GM23338 (cell line): Measurements from ENCODE around the gene MYO1E. TPM values are rescaled to one million over a fixed set of nuclear protein-coding genes. Genes with fewer than 3 reads are reported as not detected.

Experiments
- ATAC-seq: fragments of 200-7000 bp; cut with Tn5 transposase; 3 replicates; pipeline ENCODE4 v1.9.1; 2020
- DNase-seq: peaks from one replicate; pipeline ENCODE4 v3.0.0-alpha.2; 2015; ENCODE audit warnings: low spot score
- H2AFZ ChIP-seq: fragments of 200-600 bp; sonication (generic); 2 replicates; pipeline ENCODE4 v1.8.0; 2016; ENCODE audit warnings: antibody characterized with exemption, mild to moderate bottlenecking, moderate library complexity
- H3F3A ChIP-seq: fragments of 200-600 bp; sonication (generic); replicated peaks from 2 replicates; pipeline ENCODE4 v1.8.0; 2017; ENCODE audit warnings: antibody characterized with exemption, mixed run types, low read depth
- H3K27ac ChIP-seq: fragments of 200-600 bp; sonication (generic); 2 replicates; pipeline ENCODE4 v1.6.1; 2016; ENCODE audit warnings: low read depth
- H3K27me3 ChIP-seq: fragments of 200-600 bp; sonication (generic); 2 replicates; pipeline ENCODE4 v1.8.0; 2016; ENCODE audit warnings: mild to moderate bottlenecking, mixed run types, moderate library complexity; ENCODE audit not compliant: insufficient read depth
- H3K36me3 ChIP-seq: fragments of 200-600 bp; sonication (generic); 2 replicates; pipeline ENCODE4 v1.8.0; 2016; ENCODE audit warnings: mild to moderate bottlenecking; ENCODE audit not compliant: insufficient read depth
- H3K4me1 ChIP-seq: fragments of 200-600 bp; sonication (generic); 2 replicates; pipeline ENCODE4 v1.8.0; 2016; ENCODE audit warnings: mild to moderate bottlenecking, moderate library complexity; ENCODE audit not compliant: insufficient read depth
- H3K4me2 ChIP-seq: fragments of 200-600 bp; sonication (generic); 2 replicates; pipeline ENCODE4 v1.7.1; 2017; ENCODE audit warnings: mixed run types
- H3K4me3 ChIP-seq: fragments of 200-600 bp; sonication (generic); 2 replicates; pipeline ENCODE4 v1.6.1; 2016; ENCODE audit warnings: mixed run types
- H3K79me2 ChIP-seq: fragments of 200-600 bp; sonication (generic); replicated peaks from 2 replicates; pipeline ENCODE4 v1.8.0; 2017; ENCODE audit warnings: mild to moderate bottlenecking; ENCODE audit not compliant: insufficient read depth
- H3K9me2 ChIP-seq: fragments of 200-600 bp; sonication (generic); 2 replicates; pipeline ENCODE4 v1.8.0; 2017; ENCODE audit not compliant: insufficient read depth
- H4K20me1 ChIP-seq: fragments of 200-600 bp; sonication (generic); replicated peaks from 2 replicates; pipeline ENCODE4 v1.8.0; 2017; ENCODE audit warnings: mild to moderate bottlenecking; ENCODE audit not compliant: insufficient read depth
- H3K27ac Mint-ChIP-seq: 2 replicates; pipeline ENCODE4 v1.8.0; 2020; ENCODE audit warnings: inconsistent platforms, mild to moderate bottlenecking, moderate library complexity, mixed read lengths
- H3K27me3 Mint-ChIP-seq: 3 replicates; pipeline ENCODE4 v1.8.0; 2022; ENCODE audit warnings: low read depth, mild to moderate bottlenecking, moderate library complexity, mixed read lengths, inconsistent platforms; ENCODE audit not compliant: insufficient read depth, poor library complexity
- H3K36me3 Mint-ChIP-seq: 3 replicates; pipeline ENCODE4 v1.8.0; 2021; ENCODE audit warnings: low read depth, mild to moderate bottlenecking, inconsistent platforms, moderate library complexity, mixed read lengths
- H3K4me1 Mint-ChIP-seq: 3 replicates; pipeline ENCODE4 v1.8.0; 2020; ENCODE audit warnings: mild to moderate bottlenecking, inconsistent platforms, mixed read lengths
- H3K4me3 Mint-ChIP-seq: 3 replicates; pipeline ENCODE4 v1.8.0; 2021; ENCODE audit warnings: moderate library complexity, mild to moderate bottlenecking, inconsistent platforms, mixed read lengths
- H3K9me3 Mint-ChIP-seq: 3 replicates; pipeline ENCODE4 v1.8.0; 2020; ENCODE audit warnings: moderate library complexity, mild to moderate bottlenecking, inconsistent platforms, mixed read lengths
- ETS1 ChIP-seq: IDR thresholded peaks from 2 replicates; pipeline ENCODE4 v1.6.1; 2016; ENCODE audit warnings: antibody characterized with exemption
- EZH2phosphoT487 ChIP-seq: fragments of 200-600 bp; sonication (generic); IDR thresholded peaks from one replicate; pipeline ENCODE4 v1.8.1; 2018; ENCODE audit warnings: antibody characterized with exemption; ENCODE audit not compliant: unreplicated experiment
- JUNB ChIP-seq: IDR thresholded peaks from one replicate; pipeline ENCODE4 v1.6.1; 2016; ENCODE audit warnings: antibody characterized with exemption; ENCODE audit not compliant: unreplicated experiment
- POLR2AphosphoS5 ChIP-seq: IDR thresholded peaks from 2 replicates; pipeline ENCODE4 v1.6.1; 2016; ENCODE audit warnings: antibody characterized with exemption, low read depth
- STAT1 ChIP-seq: IDR thresholded peaks from one replicate; pipeline ENCODE4 v1.6.1; 2016; ENCODE audit warnings: antibody characterized with exemption; ENCODE audit not compliant: unreplicated experiment
- ZNF114 ChIP-seq: fragments of 250-450 bp; sonication (Bioruptor Pico); IDR thresholded peaks from 2 replicates; pipeline ENCODE4 v1.5.0; 2020; ENCODE audit warnings: mild to moderate bottlenecking, moderate library complexity
- ZNF331 ChIP-seq: fragments of 250-450 bp; sonication (Bioruptor Pico); IDR thresholded peaks from 2 replicates; pipeline ENCODE4 v1.5.0; 2020; ENCODE audit warnings: low read depth, mild to moderate bottlenecking, moderate library complexity
- ZNF462 ChIP-seq: fragments of 250-450 bp; sonication (Bioruptor Pico); IDR thresholded peaks from 2 replicates; pipeline ENCODE4 v1.5.0; 2020; ENCODE audit warnings: mild to moderate bottlenecking, moderate library complexity
- polyA plus RNA-seq: library from polyadenylated mRNA; unstranded; fragments of >200 nt; fragmentation: Nextera tagmentation; extraction: Ambion mirVana; gene quantifications from 2 replicates; pipeline ENCODE4 v1.2.1, GENCODE V29; 2016
- total RNA-seq: library from RNA; depleted of rRNA; stranded (reverse); fragments of >200 nt; shearing (Covaris generic); gene quantifications from 2 replicates; pipeline ENCODE4 v1.2.3, GENCODE V29; 2014
- TF ChIP-seq, protein P1 (sequence below): IDR thresholded peaks from one replicate; pipeline ENCODE4 v1.6.1; 2018; ENCODE audit warnings: antibody characterized with exemption; ENCODE audit not compliant: unreplicated experiment
- TF ChIP-seq, protein P2 (sequence below), 2 experiments: fragments of 200-600 bp in 1 of 2; sonication (generic) in 1 of 2; conservative IDR thresholded peaks; 2 replicates each; pipeline versions ENCODE4 v1.5.1 to v1.6.1; 2016 to 2017; ENCODE audit warnings: antibody characterized with exemption in 2 of 2, low read depth in 2 of 2, mild to moderate bottlenecking in 2 of 2, moderate library complexity in 1 of 2

The MYO1E gene
- total and polyA plus RNA-seq, 2 experiments from 2014 or later, result 68.3 to 131 TPM

DNA sequence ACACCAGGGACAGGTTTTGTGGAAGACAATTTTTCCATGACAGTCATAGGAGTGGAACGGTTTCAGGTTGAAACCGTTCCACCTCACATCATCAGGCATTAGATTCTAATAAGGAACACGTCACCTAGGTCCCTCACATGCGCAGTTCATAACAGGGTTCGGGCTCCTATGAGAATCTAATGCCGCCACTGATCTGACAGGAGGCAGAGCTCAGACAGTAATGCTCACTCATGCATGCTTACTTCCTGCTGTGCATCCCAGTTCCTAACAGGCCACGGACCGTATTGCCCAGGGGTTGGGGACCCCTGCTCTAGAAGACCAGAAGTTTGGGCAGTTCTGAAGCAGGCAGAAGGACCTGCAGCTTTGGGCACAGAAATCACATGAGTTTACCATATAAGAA is 61.5 kb downstream of the MYO1E start (continued):
- TF ChIP-seq ZNF462 (CRISPR knock-in tag) (no peak), POLR2AphosphoS5 (no peak), STAT1 (no peak), ZNF114 (no peak), JUNB (no peak)
- TF ChIP-seq, protein P1, sequence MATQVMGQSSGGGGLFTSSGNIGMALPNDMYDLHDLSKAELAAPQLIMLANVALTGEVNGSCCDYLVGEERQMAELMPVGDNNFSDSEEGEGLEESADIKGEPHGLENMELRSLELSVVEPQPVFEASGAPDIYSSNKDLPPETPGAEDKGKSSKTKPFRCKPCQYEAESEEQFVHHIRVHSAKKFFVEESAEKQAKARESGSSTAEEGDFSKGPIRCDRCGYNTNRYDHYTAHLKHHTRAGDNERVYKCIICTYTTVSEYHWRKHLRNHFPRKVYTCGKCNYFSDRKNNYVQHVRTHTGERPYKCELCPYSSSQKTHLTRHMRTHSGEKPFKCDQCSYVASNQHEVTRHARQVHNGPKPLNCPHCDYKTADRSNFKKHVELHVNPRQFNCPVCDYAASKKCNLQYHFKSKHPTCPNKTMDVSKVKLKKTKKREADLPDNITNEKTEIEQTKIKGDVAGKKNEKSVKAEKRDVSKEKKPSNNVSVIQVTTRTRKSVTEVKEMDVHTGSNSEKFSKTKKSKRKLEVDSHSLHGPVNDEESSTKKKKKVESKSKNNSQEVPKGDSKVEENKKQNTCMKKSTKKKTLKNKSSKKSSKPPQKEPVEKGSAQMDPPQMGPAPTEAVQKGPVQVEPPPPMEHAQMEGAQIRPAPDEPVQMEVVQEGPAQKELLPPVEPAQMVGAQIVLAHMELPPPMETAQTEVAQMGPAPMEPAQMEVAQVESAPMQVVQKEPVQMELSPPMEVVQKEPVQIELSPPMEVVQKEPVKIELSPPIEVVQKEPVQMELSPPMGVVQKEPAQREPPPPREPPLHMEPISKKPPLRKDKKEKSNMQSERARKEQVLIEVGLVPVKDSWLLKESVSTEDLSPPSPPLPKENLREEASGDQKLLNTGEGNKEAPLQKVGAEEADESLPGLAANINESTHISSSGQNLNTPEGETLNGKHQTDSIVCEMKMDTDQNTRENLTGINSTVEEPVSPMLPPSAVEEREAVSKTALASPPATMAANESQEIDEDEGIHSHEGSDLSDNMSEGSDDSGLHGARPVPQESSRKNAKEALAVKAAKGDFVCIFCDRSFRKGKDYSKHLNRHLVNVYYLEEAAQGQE, result no peak

DNA sequence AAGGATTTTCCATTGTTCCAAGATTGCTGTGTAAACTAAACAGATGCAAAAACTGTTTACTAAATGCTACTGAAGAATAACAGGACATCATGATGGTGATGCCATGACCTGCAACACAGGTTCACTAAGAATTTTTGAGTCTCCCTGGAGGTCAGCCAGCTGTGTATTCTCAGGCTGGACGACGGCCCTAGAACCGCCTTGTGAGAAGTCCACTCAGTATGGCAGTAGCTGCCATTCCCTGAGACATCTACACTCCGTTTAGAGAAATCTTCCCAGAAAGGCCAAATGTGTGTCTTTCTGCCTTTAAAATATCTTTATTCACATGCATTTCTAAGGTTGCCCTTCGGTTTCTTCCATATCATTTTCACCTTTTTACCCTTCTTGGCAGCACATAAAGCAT is 63.3 kb downstream of the MYO1E start:
- Mint-ChIP-seq H3K4me3 (no peak overlapping the region), H3K36me3 (no peaks in the 10 kb centered on the region)
- no peaks in the 10 kb centered on the region for H3F3A ChIP-seq
- TF ChIP-seq ETS1 (no peak), ZNF331 (CRISPR knock-in tag) (no peak), EZH2phosphoT487 (no peak), POLR2AphosphoS5 (no peak)
- TF ChIP-seq, protein P2, sequence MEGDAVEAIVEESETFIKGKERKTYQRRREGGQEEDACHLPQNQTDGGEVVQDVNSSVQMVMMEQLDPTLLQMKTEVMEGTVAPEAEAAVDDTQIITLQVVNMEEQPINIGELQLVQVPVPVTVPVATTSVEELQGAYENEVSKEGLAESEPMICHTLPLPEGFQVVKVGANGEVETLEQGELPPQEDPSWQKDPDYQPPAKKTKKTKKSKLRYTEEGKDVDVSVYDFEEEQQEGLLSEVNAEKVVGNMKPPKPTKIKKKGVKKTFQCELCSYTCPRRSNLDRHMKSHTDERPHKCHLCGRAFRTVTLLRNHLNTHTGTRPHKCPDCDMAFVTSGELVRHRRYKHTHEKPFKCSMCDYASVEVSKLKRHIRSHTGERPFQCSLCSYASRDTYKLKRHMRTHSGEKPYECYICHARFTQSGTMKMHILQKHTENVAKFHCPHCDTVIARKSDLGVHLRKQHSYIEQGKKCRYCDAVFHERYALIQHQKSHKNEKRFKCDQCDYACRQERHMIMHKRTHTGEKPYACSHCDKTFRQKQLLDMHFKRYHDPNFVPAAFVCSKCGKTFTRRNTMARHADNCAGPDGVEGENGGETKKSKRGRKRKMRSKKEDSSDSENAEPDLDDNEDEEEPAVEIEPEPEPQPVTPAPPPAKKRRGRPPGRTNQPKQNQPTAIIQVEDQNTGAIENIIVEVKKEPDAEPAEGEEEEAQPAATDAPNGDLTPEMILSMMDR (conservative IDR thresholded peaks at IDR 0.05; ENCODE audit: low read depth in 2 of 2), result no peak

More for the DNA sequence above, 63.3 kb downstream of the MYO1E start:
- Histone ChIP-seq H2AFZ (no peak overlapping the region), H4K20me1 (peaks cover 23% of the 10 kb centered on the region; the same call in 1 of the 2 replicates), H3K27me3 (no peaks in the 10 kb centered on the region), H3K9me2 (no peaks in the 10 kb centered on the region), H3K4me1 (peaks cover 16% of the 10 kb centered on the region), H3K27ac (no peak overlapping the region), H3K4me3 (no peak overlapping the region), H3K79me2 (peaks cover 63% of the 10 kb centered on the region), H3K4me2 (no peak overlapping the region), H3K36me3 (no peaks in the 10 kb centered on the region)
- Mint-ChIP-seq H3K9me3 (no peaks in the 10 kb centered on the region), H3K4me1 (peaks cover 11% of the 10 kb centered on the region), H3K27ac (no peak overlapping the region), H3K27me3 (peaks cover 6% of the 10 kb centered on the region)
- no peak for DNase-seq
- ATAC-seq, result no peak
